ENCODE measurements around the gene SLC22A23. TPM values are rescaled to one million over a fixed set of nuclear protein-coding genes. Genes with fewer than 3 reads are reported as not detected.

The SLC22A23 gene
- total and polyA plus RNA-seq, 2 donors (not counting 1 experiment from before 2014, with no cell fraction given): 0.18 to 1.4 TPM

DNA sequence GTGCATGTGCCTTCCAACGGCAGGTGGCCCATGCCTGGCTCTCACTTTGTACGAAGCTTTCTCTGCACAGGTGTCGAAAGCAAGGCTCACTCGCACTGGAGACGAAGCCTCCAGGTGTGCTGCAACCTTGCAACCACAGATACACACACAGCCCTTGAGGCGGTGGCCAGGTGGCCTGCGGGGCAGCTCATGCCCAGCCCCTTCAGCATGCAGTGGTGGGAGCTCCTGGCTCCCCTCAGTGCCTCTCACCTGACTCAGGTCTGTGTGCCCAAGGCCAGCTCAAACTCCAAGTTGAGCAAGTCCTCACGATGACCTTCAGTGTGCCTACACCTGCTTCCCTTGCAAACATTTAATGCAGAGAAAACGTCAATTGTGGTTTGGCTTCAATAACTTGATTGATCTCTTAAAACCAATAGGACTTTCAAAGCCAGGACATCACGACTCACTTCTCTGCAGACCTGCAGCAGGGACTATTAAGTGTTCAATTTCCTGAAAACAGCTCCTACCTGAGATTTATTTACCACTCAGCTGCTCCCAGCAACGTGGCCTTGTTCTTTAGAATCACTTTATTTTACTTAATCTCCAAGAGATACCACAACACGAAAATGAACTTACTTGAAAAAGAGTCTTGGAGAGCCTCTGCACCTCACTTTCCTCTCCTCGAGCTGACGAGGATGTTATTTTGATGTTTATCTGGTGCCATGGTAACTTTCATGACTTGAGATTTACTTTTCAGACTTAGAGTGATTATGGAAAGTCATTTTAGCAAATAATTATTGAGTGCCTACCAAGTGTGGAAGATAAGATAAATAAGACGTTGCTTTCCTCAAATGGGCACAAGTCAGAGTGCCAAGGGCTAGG, 86.3 kb downstream of the SLC22A23 start:
- H3K27ac ChIP-seq (ENCODE audit: low read length in 2 of 2): no peak overlapping the region
- no peak overlapping the region for H3K4me2 ChIP-seq (replicated peaks; ENCODE audit: low read depth, low read length, poor library complexity, severe bottlenecking)

DNA sequence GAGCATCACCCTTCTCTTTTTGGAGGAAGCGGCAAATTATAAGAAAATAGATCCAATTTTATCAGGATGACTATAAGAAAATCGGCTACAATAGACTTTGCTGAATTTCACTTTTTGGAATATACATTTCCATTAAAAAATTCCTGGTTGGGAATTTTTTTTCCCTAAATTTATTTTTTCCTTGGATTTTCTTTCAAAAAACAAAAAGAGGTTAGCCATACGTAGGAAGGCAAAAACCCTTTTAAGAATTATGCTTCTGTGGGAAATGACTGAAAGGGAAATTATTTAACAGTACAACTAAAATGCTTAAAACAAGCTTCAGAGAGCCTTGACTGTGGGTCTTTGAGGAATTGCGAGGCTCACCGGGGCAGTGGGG, 86.9 kb downstream of the SLC22A23 start:
- Histone ChIP-seq H3K4me2 (replicated peaks; ENCODE audit: low read depth, low read length, poor library complexity, severe bottlenecking) (no peak overlapping the region), H2AFZ (ENCODE audit: insufficient read depth, low read depth, low read length, poor library complexity, severe bottlenecking) (no peak overlapping the region), H4K20me1 (ENCODE audit: control insufficient read depth, insufficient read depth, low read length, poor library complexity, severe bottlenecking) (no peaks in the 10 kb centered on the region), H3K27me3 (replicated peaks in 1 of 4; ENCODE audit: control extremely low read depth in 1 of 4, control insufficient read depth in 3 of 4, insufficient read depth in 4 of 4, low read length in 3 of 4) (peaks cover 0 to 8% (median 2%) of the 10 kb centered on the region in 4 experiments), H3K79me2 (ENCODE audit: control insufficient read depth, insufficient read depth, low read length) (no peaks in the 10 kb centered on the region), H3K9ac (ENCODE audit: low read length) (no peak overlapping the region), H3K4me3 (ENCODE audit: control extremely low read depth in 1 of 5, extremely low read depth in 1 of 5, insufficient read depth in 1 of 5, low read depth in 2 of 5, low read length in 4 of 5) (no peak overlapping the region), H3K36me3 (replicated peaks in 1 of 2; ENCODE audit: control extremely low read depth in 1 of 2, control insufficient read depth in 1 of 2, extremely low read depth in 1 of 2, insufficient read depth in 2 of 2, low read length in 1 of 2) (no peaks in the 10 kb centered on the region), H3K27ac (ENCODE audit: low read length in 2 of 2) (no peak overlapping the region), H3K4me1 (ENCODE audit: control insufficient read depth in 2 of 2, insufficient read depth in 2 of 2, low read length in 2 of 2) (peaks cover 0 to 3% of the 10 kb centered on the region in 2 donors), H3K9me3 (ENCODE audit: control extremely low read depth in 1 of 3, control insufficient read depth in 2 of 3, insufficient read depth in 1 of 3, low read length in 2 of 3) (no peaks in the 10 kb centered on the region)
- 92% methylated on average over 2 of the region's 5 CpGs for WGBS (ENCODE audit: insufficient coverage)
- Mint-ChIP-seq H3K4me3 (no peak overlapping the region), H3K4me1 (peaks cover 11% of the 10 kb centered on the region), H3K27me3 (peaks cover 16% of the 10 kb centered on the region), H3K9me3 (ENCODE audit: insufficient read depth) (no peaks in the 10 kb centered on the region), H3K27ac (no peak overlapping the region)
- DNase-seq (no peak), ATAC-seq (ENCODE audit: low read depth) (no peak)
- ChIA-PET POLR2A (no interaction called here), CTCF (no interaction called here)
- intact Hi-C loops (cut with micrococcal nuclease): no loop called here
- TF ChIP-seq, protein P1, sequence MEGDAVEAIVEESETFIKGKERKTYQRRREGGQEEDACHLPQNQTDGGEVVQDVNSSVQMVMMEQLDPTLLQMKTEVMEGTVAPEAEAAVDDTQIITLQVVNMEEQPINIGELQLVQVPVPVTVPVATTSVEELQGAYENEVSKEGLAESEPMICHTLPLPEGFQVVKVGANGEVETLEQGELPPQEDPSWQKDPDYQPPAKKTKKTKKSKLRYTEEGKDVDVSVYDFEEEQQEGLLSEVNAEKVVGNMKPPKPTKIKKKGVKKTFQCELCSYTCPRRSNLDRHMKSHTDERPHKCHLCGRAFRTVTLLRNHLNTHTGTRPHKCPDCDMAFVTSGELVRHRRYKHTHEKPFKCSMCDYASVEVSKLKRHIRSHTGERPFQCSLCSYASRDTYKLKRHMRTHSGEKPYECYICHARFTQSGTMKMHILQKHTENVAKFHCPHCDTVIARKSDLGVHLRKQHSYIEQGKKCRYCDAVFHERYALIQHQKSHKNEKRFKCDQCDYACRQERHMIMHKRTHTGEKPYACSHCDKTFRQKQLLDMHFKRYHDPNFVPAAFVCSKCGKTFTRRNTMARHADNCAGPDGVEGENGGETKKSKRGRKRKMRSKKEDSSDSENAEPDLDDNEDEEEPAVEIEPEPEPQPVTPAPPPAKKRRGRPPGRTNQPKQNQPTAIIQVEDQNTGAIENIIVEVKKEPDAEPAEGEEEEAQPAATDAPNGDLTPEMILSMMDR (IDR thresholded peaks at IDR 0.05): no peak
- TF ChIP-seq EZH2 (IDR thresholded peaks at IDR 0.05; ENCODE audit: borderline replicate concordance, insufficient read depth, low read depth, low read length, poor library complexity, severe bottlenecking): no peak

More for the DNA sequence above, 86.3 kb downstream of the SLC22A23 start:
- WGBS (ENCODE audit: insufficient coverage): 88% methylated on average over 13 of the region's 15 CpGs
- peaks cover 16% of the 10 kb centered on the region for H3K27me3 Mint-ChIP-seq
- TF ChIP-seq, protein P1 (IDR thresholded peaks at IDR 0.05): no peak
- no peak for TF ChIP-seq EZH2 (IDR thresholded peaks at IDR 0.05; ENCODE audit: borderline replicate concordance, insufficient read depth, low read depth, low read length, poor library complexity, severe bottlenecking)
- H3K4me3 Mint-ChIP-seq: no peak overlapping the region
- peaks cover 0 to 3% of the 10 kb centered on the region in 2 donors for H3K4me1 ChIP-seq (ENCODE audit: control insufficient read depth in 2 of 2, insufficient read depth in 2 of 2, low read length in 2 of 2)
- ChIA-PET CTCF (interaction anchor here (0.9 to 2.8 kb wide), 2 partner anchors 14 to 17 kb away, joined by 3 to 6 read pairs; no protein-coding TSS in a partner anchor), POLR2A (no interaction called here)
- H3K4me3 ChIP-seq (ENCODE audit: control extremely low read depth in 1 of 5, extremely low read depth in 1 of 5, insufficient read depth in 1 of 5, low read depth in 2 of 5, low read length in 4 of 5): no peak overlapping the region
- ATAC-seq (ENCODE audit: low read depth): no peak
- H4K20me1 ChIP-seq (ENCODE audit: control insufficient read depth, insufficient read depth, low read length, poor library complexity, severe bottlenecking): no peaks in the 10 kb centered on the region
- peaks cover 11% of the 10 kb centered on the region for H3K4me1 Mint-ChIP-seq
- no peaks in the 10 kb centered on the region for H3K36me3 ChIP-seq (replicated peaks in 1 of 2; ENCODE audit: control extremely low read depth in 1 of 2, control insufficient read depth in 1 of 2, extremely low read depth in 1 of 2, insufficient read depth in 2 of 2, low read length in 1 of 2)
- intact Hi-C loops (cut with micrococcal nuclease): no loop called here
- no peak overlapping the region for H3K27ac Mint-ChIP-seq
- H3K9ac ChIP-seq (ENCODE audit: low read length): no peak overlapping the region
- DNase-seq: no peak
- no peak overlapping the region for H2AFZ ChIP-seq (ENCODE audit: insufficient read depth, low read depth, low read length, poor library complexity, severe bottlenecking)
- no peaks in the 10 kb centered on the region for H3K79me2 ChIP-seq (ENCODE audit: control insufficient read depth, insufficient read depth, low read length)
- no peaks in the 10 kb centered on the region for H3K9me3 Mint-ChIP-seq (ENCODE audit: insufficient read depth)
- H3K9me3 ChIP-seq (ENCODE audit: control extremely low read depth in 1 of 3, control insufficient read depth in 2 of 3, insufficient read depth in 1 of 3, low read length in 2 of 3): no peaks in the 10 kb centered on the region
- peaks cover 0 to 6% (median 2%) of the 10 kb centered on the region in 4 experiments for H3K27me3 ChIP-seq (replicated peaks in 1 of 4; ENCODE audit: control extremely low read depth in 1 of 4, control insufficient read depth in 3 of 4, insufficient read depth in 4 of 4, low read length in 3 of 4)
